Endothelial cell of umbilical vein (primary cell): ENCODE measurements around the gene ADORA2A. TPM values are rescaled to one million over a fixed set of nuclear protein-coding genes. Genes with fewer than 3 reads are reported as not detected.
A peak's percentile ranks its signal among the peaks of the same experiment; 100 is the strongest.

ENCODE experiments used
- BruUV-seq: library from RNA; stranded (reverse); fragments of 400-500 nt; replicated peaks from 2 replicates; lab custom pipeline; 2021; lab: Mats Ljungman, UMichigan
- CTCF ChIA-PET: fragments of 300-600, 350-600 bp; sonication (Branson Sonifier 250); formaldehyde crosslinking; loops from one replicate; lab custom pipeline; 2021; ENCODE audit warnings: antibody characterized with exemption, inconsistent platforms; lab: Charles Lee
- POLR2A ChIA-PET: fragments of 300-600, 350-600 bp; sonication (Branson Sonifier 250); formaldehyde crosslinking; loops from one replicate; lab custom pipeline; 2021; ENCODE audit warnings: antibody characterized with exemption, inconsistent platforms; lab: Charles Lee
- DNase-seq: peaks from one replicate; pipeline ENCODE4 v3.0.0-alpha.2; 2011; ENCODE audit warnings: low read depth, low spot score
- FAIRE-seq: peaks from 2 replicates; lab custom pipeline; 2011; peaks lifted over from hg19 to GRCh38; lab: Jason Lieb, UNC
- H2AFZ ChIP-seq: 2 replicates; pipeline ENCODE4 v1.6.0; 2012; ENCODE audit warnings: low read depth, low read length, control low read depth, inconsistent platforms
- H3K27ac ChIP-seq: 2 replicates; pipeline ENCODE4 v1.5.1; 2011; ENCODE audit warnings: low read depth, mild to moderate bottlenecking, control low read depth, low read length, moderate library complexity; ENCODE audit not compliant: insufficient read depth
- H3K27me3 ChIP-seq, 2 experiments: 2 replicates each; pipeline versions ENCODE4 v1.6.0 to v1.6.1; 2011; ENCODE audit warnings: low read length in 2 of 2, mixed read lengths in 1 of 2; ENCODE audit not compliant: control insufficient read depth in 2 of 2, insufficient read depth in 2 of 2
- H3K36me3 ChIP-seq, 2 experiments: 2 replicates in 1 of 2; 3 replicates in 1 of 2; pipeline ENCODE4 v1.5.1; 2011; ENCODE audit warnings: low read length in 2 of 2, mild to moderate bottlenecking in 1 of 2, moderate library complexity in 1 of 2; ENCODE audit not compliant: control insufficient read depth in 2 of 2, insufficient read depth in 2 of 2; ENCODE audit errors: extremely low read depth in 1 of 2
- H3K4me1 ChIP-seq: 3 replicates; pipeline ENCODE4 v1.5.1; 2011; ENCODE audit warnings: mild to moderate bottlenecking, low read length; ENCODE audit not compliant: control insufficient read depth, insufficient read depth; ENCODE audit errors: extremely low read depth
- H3K4me2 ChIP-seq: 2 replicates; pipeline ENCODE4 v1.6.1; 2011; ENCODE audit warnings: low read length, control low read depth, mixed read lengths; ENCODE audit not compliant: insufficient read depth
- H3K4me3 ChIP-seq, 3 experiments: fragments of 200-600 bp in 1 of 3; sonication (generic), shearing (Covaris generic) in 1 of 3; replicated peaks in 1 of 3; 2 replicates each; pipeline ENCODE4 v1.5.1; 2011 to 2016; ENCODE audit warnings: control low read depth in 3 of 3, low read length in 3 of 3, mild to moderate bottlenecking in 2 of 3, inconsistent platforms in 1 of 3, low read depth in 1 of 3, moderate library complexity in 1 of 3; ENCODE audit not compliant: insufficient read depth in 1 of 3
- H3K79me2 ChIP-seq: 2 replicates; pipeline ENCODE4 v1.6.0; 2012; ENCODE audit warnings: low read length, inconsistent platforms; ENCODE audit not compliant: control insufficient read depth, insufficient read depth
- H3K9ac ChIP-seq: replicated peaks from 2 replicates; pipeline ENCODE3; 2011; ENCODE audit warnings: low read length, control low read depth; ENCODE audit not compliant: insufficient read depth; ENCODE audit errors: extremely low read depth
- H3K9me1 ChIP-seq: replicated peaks from 3 replicates; pipeline ENCODE4 v1.6.0; 2011; ENCODE audit warnings: mild to moderate bottlenecking, low read length; ENCODE audit not compliant: control insufficient read depth, insufficient read depth; ENCODE audit errors: extremely low read depth
- H3K9me3 ChIP-seq: replicated peaks from 2 replicates; pipeline ENCODE4 v1.5.1; 2012; ENCODE audit warnings: low read length, inconsistent platforms; ENCODE audit not compliant: control insufficient read depth, insufficient read depth
- H4K20me1 ChIP-seq: replicated peaks from 2 replicates; pipeline ENCODE3; 2011; ENCODE audit warnings: mild to moderate bottlenecking, low read length; ENCODE audit not compliant: control insufficient read depth, insufficient read depth; ENCODE audit errors: extremely low read depth
- CTCF ChIP-seq, 2 donors: IDR thresholded peaks; 1 replicate in 1 of 2; 2 replicates in 1 of 2; pipeline ENCODE4 v1.5.1; 2011; ENCODE audit warnings: low read length in 2 of 2, mild to moderate bottlenecking in 2 of 2, moderate library complexity in 2 of 2, control low read depth in 1 of 2, inconsistent platforms in 1 of 2, low read depth in 1 of 2; ENCODE audit not compliant: insufficient read depth in 1 of 2; ENCODE audit errors: extremely low read depth in 1 of 2
- GATA2 ChIP-seq: IDR thresholded peaks from 2 replicates; pipeline ENCODE4 v1.7.0; 2011; ENCODE audit warnings: low read depth, mild to moderate bottlenecking, moderate library complexity, mixed read lengths, low read length; ENCODE audit not compliant: insufficient read length, insufficient read depth
- MYC ChIP-seq: IDR thresholded peaks from one replicate; pipeline ENCODE4 v1.6.1; 2011; ENCODE audit warnings: mild to moderate bottlenecking, low read depth, low read length
- POLR2AphosphoS5 ChIP-seq: IDR thresholded peaks from 2 replicates; pipeline ENCODE4 v1.6.1; 2012; ENCODE audit warnings: low read depth, mild to moderate bottlenecking, control low read depth, low read length, moderate library complexity; ENCODE audit not compliant: insufficient read depth
- dilution Hi-C: fragments of 300-500 bp; cut with MboI; formaldehyde crosslinking; loops from one replicate; pipeline ENCODE4 v1.15.0; 2019; ENCODE audit warnings: low sequenced_read_pairs; ENCODE audit not compliant: extremely low pct_ligation_motif_present
- intact Hi-C: fragments of 100-400 bp; cut with micrococcal nuclease; formaldehyde crosslinking; loops from one replicate; pipeline ENCODE4 v1.10.0; 2022
- polyA plus RNA-seq, 4 experiments: library from polyadenylated mRNA; depleted of rRNA in 3 of 4; stranded (reverse) in 3 of 4; unstranded in 1 of 4; fragments of >200 nt; gene quantifications; 2 replicates each; pipeline versions ENCODE4 v1.2.1 to v1.2.3, GENCODE V29; 2011 to 2012; ENCODE audit warnings: missing spikeins in 1 of 4
- total RNA-seq: library from RNA; stranded (reverse); gene quantifications from 2 replicates; pipeline ENCODE4 v1.2.3, GENCODE V29; 2021

Gene ADORA2A
- total and polyA plus RNA-seq, 2 donors (not counting 3 experiments of a cell fraction or from before 2014, with no cell fraction given) = 20.0 to 33.1 TPM

GRCh38 chr22:24459911-24460310 lies 32.5 kb downstream of the ADORA2A start:
- Histone ChIP-seq H3K4me1 (peaks cover 36% of the 10 kb centered on the region), H3K27me3 (no peaks in the 10 kb centered on the region), H3K36me3 (no peaks in the 10 kb centered on the region), H4K20me1 (no peaks in the 10 kb centered on the region), H3K9me1 (no peaks in the 10 kb centered on the region), H3K4me2 (peak overlapping the region; percentile 57), H3K9ac (no peak overlapping the region), H2AFZ (peak overlapping the region; percentile 91), H3K4me3 (no peak overlapping the region), H3K9me3 (no peaks in the 10 kb centered on the region), H3K79me2 (no peaks in the 10 kb centered on the region), H3K27ac (peak overlapping the region; percentile 33)
- ChIA-PET POLR2A (no interaction called here), CTCF (interaction anchor here (1.3 kb wide), 1 partner anchor 23 kb away, joined by 3 read pairs; no protein-coding TSS in a partner anchor)
- no TSS peak for BruUV-seq
- peak; percentile 56 for FAIRE-seq
- intact Hi-C loops (no loop called here), dilution Hi-C loops (loop anchor here (5.0 kb wide), 1 partner anchor 52 kb away; no protein-coding TSS in a partner anchor)
- peak; percentile 87 for DNase-seq
- TF ChIP-seq GATA2 (peak; percentile 28), MYC (no peak)

GRCh38 chr22:24460418-24461089 lies 33.2 kb downstream of the ADORA2A start:
- ChIA-PET POLR2A (no interaction called here), CTCF (interaction anchor here (0.7 to 1.3 kb wide), 3 partner anchors 16 to 34 kb away, joined by 3 read pairs; no protein-coding TSS in a partner anchor)
- H3K79me2 ChIP-seq = no peaks in the 10 kb centered on the region
- H2AFZ ChIP-seq = peak overlapping the region; percentile 91
- no peaks in the 10 kb centered on the region for H3K9me1 ChIP-seq
- dilution Hi-C loops = loop anchor here (5.0 kb wide), 1 partner anchor 52 kb away; no protein-coding TSS in a partner anchor
- H3K4me2 ChIP-seq = peak overlapping the region; percentile 57
- no peak overlapping the region for H3K9ac ChIP-seq
- no peaks in the 10 kb centered on the region for H4K20me1 ChIP-seq
- no peak overlapping the region for H3K4me3 ChIP-seq
- peak; percentile 51 for DNase-seq
- peaks cover 41% of the 10 kb centered on the region for H3K4me1 ChIP-seq
- no peaks in the 10 kb centered on the region for H3K36me3 ChIP-seq
- H3K27me3 ChIP-seq = no peaks in the 10 kb centered on the region
- TF ChIP-seq MYC = no peak
- no peak for TF ChIP-seq POLR2AphosphoS5
- peak in 1 of 2 donors; percentile 19 for TF ChIP-seq CTCF (IDR thresholded peaks at IDR 0.05; ENCODE audit: extremely low read depth in 1 of 2, insufficient read depth in 1 of 2, low read depth in 1 of 2, low read length in 2 of 2)
- H3K27ac ChIP-seq = peak overlapping the region; percentile 33
- intact Hi-C loops = no loop called here
- H3K9me3 ChIP-seq = no peaks in the 10 kb centered on the region
- BruUV-seq = no TSS peak
- no peak for FAIRE-seq
